Esophagus squamous epithelium (tissue), 5 donors: ENCODE measurements around the gene FPR1. TPM values are rescaled to one million over a fixed set of nuclear protein-coding genes. Genes with fewer than 3 reads are reported as not detected.

Source experiments
- DNase-seq: peaks from one replicate; lab custom pipeline; 2025; lab: John Stamatoyannopoulos, UW
- H3K27ac ChIP-seq, 4 donors: fragments of 200-600 bp; sonication (generic); one replicate each; pipeline ENCODE4 v1.5.1; 2016 to 2019; ENCODE audit warnings: mild to moderate bottlenecking in 1 of 4
- H3K27me3 ChIP-seq, 4 donors: fragments of 200-600 bp; sonication (generic); 1 replicate in 3 of 4; 2 replicates in 1 of 4; pipeline versions ENCODE4 v1.5.1 to v1.6.0; 2017 to 2021; ENCODE audit warnings: antibody characterized with exemption in 1 of 4
- H3K36me3 ChIP-seq, 3 donors: fragments of 200-600 bp; sonication (generic); one replicate each; pipeline ENCODE4 v1.5.1; 2016 to 2019
- H3K4me1 ChIP-seq, 3 donors: fragments of 200-600 bp; sonication (generic); one replicate each; pipeline ENCODE4 v1.5.1; 2017 to 2019
- H3K4me3 ChIP-seq, 4 donors: fragments of 200-600 bp; sonication (generic); 1 replicate in 3 of 4; 2 replicates in 1 of 4; pipeline ENCODE4 v1.5.1; 2016 to 2019; ENCODE audit warnings: mild to moderate bottlenecking in 2 of 4, moderate library complexity in 1 of 4
- H3K9me3 ChIP-seq, 3 donors: fragments of 200-600 bp; sonication (generic); one replicate each; pipeline ENCODE4 v1.5.1; 2016 to 2019
- CTCF ChIP-seq, 6 experiments: fragments of 450-650 bp in 4 of 6; fragments of 200-600 bp in 2 of 6; sonication (generic) in 2 of 6; IDR thresholded peaks; one replicate each; pipeline ENCODE4 v1.5.1; 2016 to 2019; ENCODE audit warnings: antibody characterized with exemption in 6 of 6, mild to moderate bottlenecking in 4 of 6, moderate library complexity in 4 of 6
- POLR2A ChIP-seq, 4 donors: fragments of 450-650 bp; IDR thresholded peaks; one replicate each; pipeline ENCODE4 v1.6.1; 2017; ENCODE audit warnings: antibody characterized with exemption in 4 of 4, mild to moderate bottlenecking in 4 of 4, moderate library complexity in 3 of 4
- WGBS, 2 donors: methylation state at CpG; one replicate each; pipeline ENCODE4 v1.1.5; 2018; 5-methylcytosine and 5-hydroxymethylcytosine counted together
- intact Hi-C: fragments of 100-400 bp; cut with DNase I; formaldehyde crosslinking; loops from one replicate; pipeline ENCODE4 v1.15.0; 2022
- total RNA-seq, 4 donors: library from RNA; depleted of rRNA; stranded (reverse); fragments of >200 nt; gene quantifications; one replicate each; pipeline ENCODE4 v1.1.0, GENCODE V29; 2016
- donor health status: DM: yes; HTN: yes; CAD: no.

Gene FPR1
- 1 to 10 TPM in 3 of 4 donors, not detected in 1; 1.7 to 6.2 (median 4.4) TPM for total RNA-seq

- peak in 1 of 4 donors; percentile 47 for TF ChIP-seq POLR2A (IDR thresholded peaks at IDR 0.05)
- TF ChIP-seq CTCF (IDR thresholded peaks at IDR 0.05): no peak
- no peak for DNase-seq
- H3K4me3 ChIP-seq: peak within 1 kb of the TSS in 2 of 4 donors; percentile 5 to 31
- 32 to 65% methylated on average over 2 of the region's 2 CpGs for WGBS, 2 donors
- intact Hi-C loops: no loop called here
- H3K27ac ChIP-seq: peak within 1 kb of the TSS in 2 of 4 donors; percentile 22 to 49
- no peaks in the 10 kb centered on the region for H3K4me1 ChIP-seq
- H3K36me3 ChIP-seq: no peaks in the 10 kb centered on the region
- no peaks in the 10 kb centered on the region for H3K9me3 ChIP-seq
- no peaks in the 10 kb centered on the region for H3K27me3 ChIP-seq
Observed at GRCh38 chr19:51751655-51752054, at the start of gene FPR1. FPR1 (minus strand) TSS chr19:51751878; CDS start chr19:51746994, 4,884 bp downstream.

GRCh38 chr19:51800473-51801244 lies 49.0 kb upstream of the FPR1 start:
- TF ChIP-seq POLR2A (IDR thresholded peaks at IDR 0.05) (no peak), CTCF (IDR thresholded peaks at IDR 0.05) (no peak)
- no peak for DNase-seq
- Histone ChIP-seq H3K4me1 (peaks cover 3 to 15% (median 4%) of the 10 kb centered on the region in 3 donors), H3K27me3 (no peaks in the 10 kb centered on the region), H3K4me3 (no peak overlapping the region), H3K36me3 (no peaks in the 10 kb centered on the region), H3K27ac (peak overlapping the region in 3 of 4 donors; percentile 55 to 80 (median 69)), H3K9me3 (no peaks in the 10 kb centered on the region)
- intact Hi-C loops: no loop called here
- 73 to 86% methylated on average over 7 of the region's 7 CpGs for WGBS, 2 donors

- Histone ChIP-seq H3K4me3 (peak overlapping the region in 1 of 4 donors; percentile 1), H3K36me3 (no peaks in the 10 kb centered on the region), H3K27me3 (no peaks in the 10 kb centered on the region), H3K4me1 (peaks cover 3 to 15% (median 4%) of the 10 kb centered on the region in 3 donors), H3K27ac (peak overlapping the region in 3 of 4 donors; percentile 55 to 80 (median 69)), H3K9me3 (no peaks in the 10 kb centered on the region)
- intact Hi-C loops: no loop called here
- WGBS, 2 donors: 89 to 96% methylated on average over 9 of the region's 13 CpGs
- TF ChIP-seq CTCF (IDR thresholded peaks at IDR 0.05) (no peak), POLR2A (IDR thresholded peaks at IDR 0.05) (no peak)
- no peak for DNase-seq
Observed at GRCh38 chr19:51799774-51800472, 48.2 kb upstream of the FPR1 start.

GRCh38 chr19:51799034-51799773 lies 47.5 kb upstream of the FPR1 start:
- 43 to 56% methylated on average over 10 to 17 of the region's 20 CpGs for WGBS, 2 donors
- peak overlapping the region in 3 of 4 donors; percentile 55 to 80 (median 69) for H3K27ac ChIP-seq
- H3K36me3 ChIP-seq: no peaks in the 10 kb centered on the region
- peak overlapping the region in 2 of 4 donors; percentile 1 to 4 for H3K4me3 ChIP-seq
- H3K4me1 ChIP-seq: peaks cover 3 to 15% (median 4%) of the 10 kb centered on the region in 3 donors
- no peak for DNase-seq
- H3K9me3 ChIP-seq: no peaks in the 10 kb centered on the region
- no peak for TF ChIP-seq CTCF (IDR thresholded peaks at IDR 0.05)
- peak in 1 of 4 donors; percentile 28 for TF ChIP-seq POLR2A (IDR thresholded peaks at IDR 0.05)
- intact Hi-C loops: no loop called here
- no peaks in the 10 kb centered on the region for H3K27me3 ChIP-seq
